ENCODE results near the gene HUWE1. TPM values are rescaled to one million over a fixed set of nuclear protein-coding genes. Genes with fewer than 3 reads are reported as not detected.
"Not testable (repeated sequence)": the region's sequence is repeated elsewhere in the genome, so short reads cannot be mapped to it uniquely, and the experiment has no call there.

HUWE1 gene
- polyA plus RNA-seq (2012; ENCODE audit: missing spikeins): 79.8 TPM

GRCh38 chrX:53686151-53686885 is at the start of gene HUWE1:
Gene HUWE1, minus strand, starts transcription at chrX:53686719. Its CDS starts 32,612 bp downstream, at chrX:53654107.
- TF ChIP-seq POLR2AphosphoS5 (IDR thresholded peaks at IDR 0.05; ENCODE audit: low read depth, low read length) (peak; percentile 44; the same call in 1 of the 2 replicates), POLR2A (IDR thresholded peaks at IDR 0.05; ENCODE audit: low read depth, low read length) (peak; percentile 85), TAF1 (IDR thresholded peaks at IDR 0.05; ENCODE audit: borderline replicate concordance, low read depth, low read length) (peak; percentile 66)
- FAIRE-seq (peak; percentile 86), DNase-seq (ENCODE audit: insufficient read length) (peak; percentile 41)

- FAIRE-seq (peak; percentile 76), DNase-seq (ENCODE audit: insufficient read length) (no peak)
- no peak for TF ChIP-seq POLR2AphosphoS5 (IDR thresholded peaks at IDR 0.05; ENCODE audit: low read depth, low read length)
- TF ChIP-seq TAF1 (IDR thresholded peaks at IDR 0.05; ENCODE audit: borderline replicate concordance, low read depth, low read length): no peak
- no peak for TF ChIP-seq POLR2A (IDR thresholded peaks at IDR 0.05; ENCODE audit: low read depth, low read length)
Observed at GRCh38 chrX:53732797-53733196, 46.3 kb upstream of the HUWE1 start.

GRCh38 chrX:53729751-53730150 is 43.2 kb upstream of the HUWE1 start:
- DNase-seq (ENCODE audit: insufficient read length) (no peak), FAIRE-seq (no peak)
- TF ChIP-seq POLR2AphosphoS5 (IDR thresholded peaks at IDR 0.05; ENCODE audit: low read depth, low read length) (no peak), TAF1 (IDR thresholded peaks at IDR 0.05; ENCODE audit: borderline replicate concordance, low read depth, low read length) (no peak), POLR2A (IDR thresholded peaks at IDR 0.05; ENCODE audit: low read depth, low read length) (no peak)

GRCh38 chrX:53728506-53728905 is 42.0 kb upstream of the HUWE1 start:
- no peak for TF ChIP-seq POLR2A (IDR thresholded peaks at IDR 0.05; ENCODE audit: low read depth, low read length)
- TF ChIP-seq TAF1 (IDR thresholded peaks at IDR 0.05; ENCODE audit: borderline replicate concordance, low read depth, low read length): no peak
- TF ChIP-seq POLR2AphosphoS5 (IDR thresholded peaks at IDR 0.05; ENCODE audit: low read depth, low read length): no peak
- DNase-seq (ENCODE audit: insufficient read length) (no peak), FAIRE-seq (no peak)

- no peak for TF ChIP-seq POLR2AphosphoS5 (IDR thresholded peaks at IDR 0.05; ENCODE audit: low read depth, low read length)
- TF ChIP-seq POLR2A (IDR thresholded peaks at IDR 0.05; ENCODE audit: low read depth, low read length): no peak
- no peak for TF ChIP-seq TAF1 (IDR thresholded peaks at IDR 0.05; ENCODE audit: borderline replicate concordance, low read depth, low read length)
- DNase-seq (ENCODE audit: insufficient read length) (no peak), FAIRE-seq (no peak)
Observed at GRCh38 chrX:53724872-53725271, 38.4 kb upstream of the HUWE1 start.

GRCh38 chrX:53723381-53723780 is 36.9 kb upstream of the HUWE1 start:
- DNase-seq (ENCODE audit: insufficient read length) (no peak), FAIRE-seq (no peak)
- TF ChIP-seq POLR2AphosphoS5 (IDR thresholded peaks at IDR 0.05; ENCODE audit: low read depth, low read length) (no peak), POLR2A (IDR thresholded peaks at IDR 0.05; ENCODE audit: low read depth, low read length) (no peak), TAF1 (IDR thresholded peaks at IDR 0.05; ENCODE audit: borderline replicate concordance, low read depth, low read length) (no peak)

- not testable (repeated sequence) for FAIRE-seq; DNase-seq (ENCODE audit: insufficient read length)
Observed at GRCh38 chrX:53721610-53722009, 35.1 kb upstream of the HUWE1 start.

GRCh38 chrX:53719666-53720065 is 33.1 kb upstream of the HUWE1 start:
- FAIRE-seq; DNase-seq (ENCODE audit: insufficient read length): not testable (repeated sequence)

GRCh38 chrX:53718073-53718472 is 31.6 kb upstream of the HUWE1 start:
- TF ChIP-seq POLR2A (IDR thresholded peaks at IDR 0.05; ENCODE audit: low read depth, low read length) (no peak), TAF1 (IDR thresholded peaks at IDR 0.05; ENCODE audit: borderline replicate concordance, low read depth, low read length) (no peak), POLR2AphosphoS5 (IDR thresholded peaks at IDR 0.05; ENCODE audit: low read depth, low read length) (no peak)
- FAIRE-seq (no peak), DNase-seq (ENCODE audit: insufficient read length) (no peak)

GRCh38 chrX:53717205-53717604 is 30.7 kb upstream of the HUWE1 start:
- no peak for FAIRE-seq
- TF ChIP-seq POLR2AphosphoS5 (IDR thresholded peaks at IDR 0.05; ENCODE audit: low read depth, low read length) (no peak), TAF1 (IDR thresholded peaks at IDR 0.05; ENCODE audit: borderline replicate concordance, low read depth, low read length) (no peak), POLR2A (IDR thresholded peaks at IDR 0.05; ENCODE audit: low read depth, low read length) (no peak)
- no peak for DNase-seq (ENCODE audit: insufficient read length)

- FAIRE-seq (peak; percentile 96), DNase-seq (ENCODE audit: insufficient read length) (no peak)
- TF ChIP-seq POLR2A (IDR thresholded peaks at IDR 0.05; ENCODE audit: low read depth, low read length) (peak; percentile 67), POLR2AphosphoS5 (IDR thresholded peaks at IDR 0.05; ENCODE audit: low read depth, low read length) (peak; percentile 78), TAF1 (IDR thresholded peaks at IDR 0.05; ENCODE audit: borderline replicate concordance, low read depth, low read length) (no peak; the same call in 1 of the 2 replicates)
Observed at GRCh38 chrX:53716328-53717088, 30.0 kb upstream of the HUWE1 start.

GRCh38 chrX:53715346-53715924 is 28.9 kb upstream of the HUWE1 start:
- FAIRE-seq (no peak), DNase-seq (ENCODE audit: insufficient read length) (no peak)
- TF ChIP-seq POLR2AphosphoS5 (IDR thresholded peaks at IDR 0.05; ENCODE audit: low read depth, low read length) (no peak; the same call in 1 of the 2 replicates), POLR2A (IDR thresholded peaks at IDR 0.05; ENCODE audit: low read depth, low read length) (no peak; the same call in 1 of the 2 replicates), TAF1 (IDR thresholded peaks at IDR 0.05; ENCODE audit: borderline replicate concordance, low read depth, low read length) (no peak)

Measured in GM12892 (cell line).